ENCODE data around the gene CNN3.
A peak's percentile ranks its signal among the peaks of the same experiment; 100 is the strongest.

CNN3 gene

DNA sequence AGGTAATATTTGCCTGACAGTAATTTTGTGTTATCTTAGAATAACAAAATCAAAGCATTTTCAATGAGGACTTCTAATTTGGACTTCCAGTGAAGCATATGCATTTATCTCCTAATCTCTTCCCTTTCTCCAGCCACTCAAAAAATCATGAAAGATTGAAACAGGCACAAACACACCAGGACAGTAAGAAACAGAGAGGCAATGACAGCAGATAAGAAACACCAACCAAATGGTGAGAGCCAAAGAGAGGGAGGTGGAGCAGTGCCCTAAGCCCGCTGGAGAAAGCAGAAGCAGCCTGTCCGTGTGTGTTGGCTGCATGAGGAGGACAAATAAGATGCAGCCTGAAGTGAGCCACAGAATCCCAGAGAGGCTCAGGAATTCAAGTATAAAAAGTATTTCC lies 67.7 kb downstream of the CNN3 start:
- Histone ChIP-seq H3K9ac (ENCODE audit: low read depth, low read length) (no peak overlapping the region), H3K36me3 (ENCODE audit: control insufficient read depth, insufficient read depth, low read length) (no peaks in the 10 kb centered on the region), H3K4me1 (ENCODE audit: control insufficient read depth, insufficient read depth, low read length) (peaks cover 22% of the 10 kb centered on the region), H3K4me3 (ENCODE audit: low read depth, low read length) (no peak overlapping the region), H3K27me3 (ENCODE audit: control insufficient read depth, insufficient read depth, low read length) (peaks cover 11% of the 10 kb centered on the region), H3K9me3 (ENCODE audit: control insufficient read depth, insufficient read depth, low read length) (no peaks in the 10 kb centered on the region)

DNA sequence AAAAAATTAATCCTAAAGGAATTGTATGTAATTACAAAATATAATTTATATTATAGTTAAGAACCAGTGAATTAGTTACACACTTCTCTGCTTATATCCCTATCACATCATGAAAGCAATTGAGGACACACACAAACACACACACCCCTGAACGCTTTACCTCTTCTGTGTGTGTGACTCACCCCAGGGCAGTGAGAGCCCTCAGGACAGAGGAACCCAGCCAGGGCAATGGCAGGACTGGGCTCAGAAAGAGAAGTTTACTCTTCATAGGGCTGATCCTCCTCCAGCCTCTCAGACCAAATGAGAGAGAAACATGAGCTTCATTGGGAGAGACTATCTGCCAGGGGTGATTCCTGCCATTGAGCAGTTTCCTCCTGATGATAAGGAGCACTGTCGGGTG lies 68.6 kb downstream of the CNN3 start:
- no peaks in the 10 kb centered on the region for H3K9me3 ChIP-seq (ENCODE audit: control insufficient read depth, insufficient read depth, low read length)
- peaks cover 13% of the 10 kb centered on the region for H3K4me1 ChIP-seq (ENCODE audit: control insufficient read depth, insufficient read depth, low read length)
- no peaks in the 10 kb centered on the region for H3K36me3 ChIP-seq (ENCODE audit: control insufficient read depth, insufficient read depth, low read length)
- H3K9ac ChIP-seq (ENCODE audit: low read depth, low read length): no peak overlapping the region
- peaks cover 11% of the 10 kb centered on the region for H3K27me3 ChIP-seq (ENCODE audit: control insufficient read depth, insufficient read depth, low read length)
- H3K4me3 ChIP-seq (ENCODE audit: low read depth, low read length): no peak overlapping the region

DNA sequence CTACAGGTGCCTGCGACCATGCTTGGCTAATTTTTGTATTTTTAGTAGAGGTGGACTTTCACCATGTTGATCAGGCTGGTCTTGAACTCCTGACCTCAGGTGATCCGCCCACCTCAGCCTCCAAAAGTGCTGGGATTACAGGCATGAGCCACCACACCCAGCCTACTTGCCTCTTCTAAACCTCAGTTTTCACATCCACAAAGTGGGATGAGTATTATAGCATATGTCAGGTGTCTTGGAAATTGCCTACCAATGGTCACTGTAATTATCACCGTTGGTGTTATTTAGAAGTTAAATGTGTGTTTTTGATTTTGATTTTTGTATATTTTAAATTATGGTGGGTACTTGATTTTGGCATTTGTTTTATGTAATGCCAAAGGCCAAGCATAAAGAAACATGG lies 70.0 kb downstream of the CNN3 start:
- Histone ChIP-seq H3K27me3 (ENCODE audit: control insufficient read depth, insufficient read depth, low read length) (peaks cover 11% of the 10 kb centered on the region), H3K4me1 (ENCODE audit: control insufficient read depth, insufficient read depth, low read length) (peaks cover 3% of the 10 kb centered on the region), H3K4me3 (ENCODE audit: low read depth, low read length) (no peak overlapping the region), H3K9me3 (ENCODE audit: control insufficient read depth, insufficient read depth, low read length) (no peaks in the 10 kb centered on the region), H3K36me3 (ENCODE audit: control insufficient read depth, insufficient read depth, low read length) (no peaks in the 10 kb centered on the region), H3K9ac (ENCODE audit: low read depth, low read length) (no peak overlapping the region)

DNA sequence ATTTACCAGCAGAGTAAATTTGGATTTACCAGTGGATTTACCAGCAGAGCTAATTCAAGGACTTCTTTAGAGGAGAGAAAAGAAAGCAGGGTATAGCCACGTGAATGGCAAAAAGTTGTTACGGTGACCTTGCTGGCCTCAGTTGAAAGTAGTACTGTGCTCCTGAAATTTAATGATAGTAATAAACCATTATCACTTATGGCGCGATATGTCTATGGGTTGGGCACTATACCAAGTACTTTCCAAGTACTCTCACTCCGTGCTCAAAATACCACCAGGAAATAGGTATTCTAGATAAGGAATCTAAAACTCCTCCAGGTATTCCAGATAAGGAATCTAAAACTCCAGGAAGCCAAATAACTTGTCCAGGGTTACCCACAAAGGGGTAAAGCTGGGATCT lies 70.9 kb downstream of the CNN3 start:
- Histone ChIP-seq H3K4me1 (ENCODE audit: control insufficient read depth, insufficient read depth, low read length) (peaks cover 3% of the 10 kb centered on the region), H3K4me3 (ENCODE audit: low read depth, low read length) (no peak overlapping the region), H3K27me3 (ENCODE audit: control insufficient read depth, insufficient read depth, low read length) (peaks cover 11% of the 10 kb centered on the region), H3K9me3 (ENCODE audit: control insufficient read depth, insufficient read depth, low read length) (no peaks in the 10 kb centered on the region), H3K36me3 (ENCODE audit: control insufficient read depth, insufficient read depth, low read length) (peaks cover 2% of the 10 kb centered on the region), H3K9ac (ENCODE audit: low read depth, low read length) (no peak overlapping the region)

DNA sequence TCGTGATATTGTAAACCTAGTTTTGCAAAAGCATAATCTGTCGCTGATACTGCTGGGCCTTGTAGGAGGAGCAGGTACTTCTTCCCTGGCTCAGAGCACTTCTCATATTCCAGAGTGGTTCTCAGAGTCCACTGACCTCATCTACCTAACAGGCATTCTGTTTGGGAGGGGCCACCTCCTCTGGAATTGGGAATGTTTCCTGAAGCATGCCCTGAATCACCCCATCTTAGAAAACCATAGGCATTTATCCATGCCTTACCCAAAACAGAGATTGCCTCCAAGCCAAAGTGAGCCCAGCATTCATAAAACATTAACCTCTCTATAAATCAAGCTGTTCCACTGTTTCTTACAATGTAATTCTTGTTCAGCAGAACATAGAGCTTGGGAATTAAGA lies 71.6 kb downstream of the CNN3 start:
- H3K4me3 ChIP-seq (ENCODE audit: low read depth, low read length): peak overlapping the region; percentile 30
- H3K27me3 ChIP-seq (ENCODE audit: control insufficient read depth, insufficient read depth, low read length): peaks cover 11% of the 10 kb centered on the region
- no peak overlapping the region for H3K9ac ChIP-seq (ENCODE audit: low read depth, low read length)
- H3K36me3 ChIP-seq (ENCODE audit: control insufficient read depth, insufficient read depth, low read length): peaks cover 2% of the 10 kb centered on the region
- no peaks in the 10 kb centered on the region for H3K9me3 ChIP-seq (ENCODE audit: control insufficient read depth, insufficient read depth, low read length)
- peaks cover 3% of the 10 kb centered on the region for H3K4me1 ChIP-seq (ENCODE audit: control insufficient read depth, insufficient read depth, low read length)

DNA sequence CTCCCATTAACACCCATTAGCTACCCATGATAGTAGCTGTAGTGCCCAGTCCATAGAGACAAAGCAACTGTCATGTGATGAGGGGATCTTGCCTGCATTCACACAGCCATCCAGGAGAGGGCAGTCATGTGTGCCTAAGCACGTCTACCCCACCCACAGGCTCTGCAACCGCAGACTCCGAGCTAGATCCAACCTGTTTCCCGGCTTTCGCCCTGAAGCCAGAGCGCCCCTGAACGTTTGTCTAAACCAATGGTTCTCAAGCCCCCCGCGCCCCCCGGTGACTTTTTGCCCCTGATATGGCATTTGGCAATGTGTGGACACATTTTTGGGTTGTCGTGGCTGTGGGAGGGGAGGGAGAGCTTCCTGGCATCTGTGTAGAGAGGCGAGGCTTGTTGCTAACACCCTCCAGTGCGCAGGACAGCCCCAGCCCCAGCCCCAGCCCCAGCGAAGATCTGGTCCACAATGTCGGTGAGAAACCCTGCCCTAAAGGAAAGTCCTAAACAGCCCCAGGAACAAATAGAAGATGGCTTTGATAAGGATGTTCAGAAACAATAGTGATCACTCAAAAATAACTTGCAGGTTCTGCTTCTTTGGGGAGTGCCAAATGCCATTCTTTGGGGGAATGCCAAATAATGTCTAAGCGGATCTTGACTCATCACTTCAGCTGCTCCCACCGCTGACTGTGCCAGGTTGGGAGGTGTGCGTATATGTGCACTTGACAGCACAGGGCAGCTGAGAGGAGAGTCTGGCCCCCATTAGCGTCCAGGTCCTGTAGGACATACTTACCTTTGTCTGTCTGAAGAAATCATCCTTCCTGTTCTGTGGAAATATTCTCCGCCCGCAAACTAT lies 72.2 kb downstream of the CNN3 start:
- peaks cover 3% of the 10 kb centered on the region for H3K4me1 ChIP-seq (ENCODE audit: control insufficient read depth, insufficient read depth, low read length)
- H3K4me3 ChIP-seq (ENCODE audit: low read depth, low read length): peak overlapping the region; percentile 30
- peaks cover 11% of the 10 kb centered on the region for H3K27me3 ChIP-seq (ENCODE audit: control insufficient read depth, insufficient read depth, low read length)
- H3K9ac ChIP-seq (ENCODE audit: low read depth, low read length): peak overlapping the region; percentile 24
- no peaks in the 10 kb centered on the region for H3K9me3 ChIP-seq (ENCODE audit: control insufficient read depth, insufficient read depth, low read length)
- H3K36me3 ChIP-seq (ENCODE audit: control insufficient read depth, insufficient read depth, low read length): peaks cover 2% of the 10 kb centered on the region

DNA sequence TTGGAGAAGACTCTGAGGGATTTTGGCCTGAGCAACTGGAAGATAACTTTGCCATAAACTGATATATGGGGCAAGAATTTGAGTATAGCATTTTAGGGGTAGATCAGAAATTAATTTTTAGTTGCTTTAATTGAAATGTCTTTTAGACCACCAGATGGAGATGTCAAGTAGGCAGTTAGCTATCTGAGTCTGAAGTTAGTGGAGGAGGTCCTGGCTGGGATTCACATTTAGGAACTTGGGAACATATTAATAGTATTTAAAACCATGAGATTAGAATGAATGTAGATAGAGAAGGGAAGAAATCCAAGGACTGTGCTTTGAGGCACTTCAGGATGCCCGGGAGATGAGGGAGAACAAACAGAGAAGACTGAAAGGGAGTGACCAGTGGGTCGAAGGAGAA lies 74.1 kb downstream of the CNN3 start:
- no peaks in the 10 kb centered on the region for H3K9me3 ChIP-seq (ENCODE audit: control insufficient read depth, insufficient read depth, low read length)
- peaks cover 3% of the 10 kb centered on the region for H3K4me1 ChIP-seq (ENCODE audit: control insufficient read depth, insufficient read depth, low read length)
- H3K27me3 ChIP-seq (ENCODE audit: control insufficient read depth, insufficient read depth, low read length): peaks cover 11% of the 10 kb centered on the region
- no peak overlapping the region for H3K9ac ChIP-seq (ENCODE audit: low read depth, low read length)
- H3K36me3 ChIP-seq (ENCODE audit: control insufficient read depth, insufficient read depth, low read length): peaks cover 2% of the 10 kb centered on the region
- no peak overlapping the region for H3K4me3 ChIP-seq (ENCODE audit: low read depth, low read length)

DNA sequence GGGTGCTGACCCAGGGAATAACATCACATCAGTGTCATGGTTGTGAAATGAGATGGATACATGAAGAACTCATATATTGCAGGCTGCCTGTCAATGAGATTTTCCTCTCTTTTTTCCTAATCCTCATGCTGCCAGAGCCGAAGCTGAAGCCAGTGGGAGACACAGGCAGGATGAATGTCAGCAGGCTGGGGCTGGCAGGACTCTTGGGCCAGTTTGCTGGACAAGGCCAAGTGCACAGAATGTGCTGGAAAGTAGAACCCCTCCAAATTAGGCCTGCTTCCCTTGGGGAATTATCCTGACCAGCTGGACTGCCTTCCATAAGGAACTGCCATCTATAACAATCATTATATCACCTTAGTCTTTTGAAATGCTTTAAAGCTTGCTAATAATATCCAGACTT lies 75.3 kb downstream of the CNN3 start:
- no peaks in the 10 kb centered on the region for H3K9me3 ChIP-seq (ENCODE audit: control insufficient read depth, insufficient read depth, low read length)
- H3K4me3 ChIP-seq (ENCODE audit: low read depth, low read length): no peak overlapping the region
- no peak overlapping the region for H3K9ac ChIP-seq (ENCODE audit: low read depth, low read length)
- H3K36me3 ChIP-seq (ENCODE audit: control insufficient read depth, insufficient read depth, low read length): peaks cover 2% of the 10 kb centered on the region
- H3K4me1 ChIP-seq (ENCODE audit: control insufficient read depth, insufficient read depth, low read length): peaks cover 3% of the 10 kb centered on the region
- H3K27me3 ChIP-seq (ENCODE audit: control insufficient read depth, insufficient read depth, low read length): peaks cover 11% of the 10 kb centered on the region

Data from iPS-15b (cell line).